Hippocampal formation (tissue), 2 donors: ENCODE measurements around the gene QRSL1.
"Not testable (repeated sequence)": the region's sequence is repeated elsewhere in the genome, so short reads cannot be mapped to it uniquely, and the experiment has no call there.

Experiments
- DNase-seq, 2 donors: peaks; one replicate each; lab custom pipeline; 2025; lab: John Stamatoyannopoulos, UW

QRSL1 gene

GRCh38 chr6:106629103-106629858 is at the start of gene QRSL1, which contains the start of gene RTN4IP1:
Gene QRSL1 (plus strand): TSS chr6:106629578. CDS start chr6:106629682, 104 bp downstream.
Gene RTN4IP1 (minus strand): TSS chr6:106629498. CDS start chr6:106629021, 477 bp downstream.
- DNase-seq, result peak; percentile 87 to 92

- no peak for DNase-seq
These were observed 47.9 kb upstream of the QRSL1 start for GRCh38 chr6:106581468-106581867.

DNA sequence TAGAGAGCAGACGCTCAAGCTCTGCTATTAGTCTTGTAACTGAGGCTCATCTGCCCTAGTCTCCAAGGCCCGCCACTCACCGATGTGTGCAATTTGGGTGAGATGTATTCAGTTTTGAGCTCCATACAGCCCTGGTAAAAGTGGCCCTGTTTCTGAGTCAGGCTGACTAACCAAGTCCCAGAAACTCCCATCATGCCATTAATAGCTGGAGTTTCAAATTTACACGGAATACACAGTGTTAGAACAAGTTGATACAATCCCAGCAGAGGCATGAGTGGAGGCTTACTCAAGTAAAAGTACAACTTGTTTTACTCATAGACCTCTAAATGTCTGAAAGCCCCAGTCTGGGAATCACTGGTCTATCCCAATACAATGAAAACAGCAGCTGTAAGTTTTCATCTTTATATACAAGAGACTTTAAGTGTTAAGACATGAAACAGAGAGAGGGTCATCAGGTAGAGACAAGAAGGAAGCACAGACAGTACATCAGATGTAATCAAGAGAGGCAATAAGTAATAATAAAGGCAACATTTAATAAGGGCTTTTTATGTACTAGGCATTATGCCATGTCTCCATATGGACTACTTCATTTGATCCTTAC is 42.5 kb upstream of the QRSL1 start:
- no peak for DNase-seq

- not testable (repeated sequence) for DNase-seq
These were observed 40.4 kb upstream of the QRSL1 start for GRCh38 chr6:106588937-106589336.

DNA sequence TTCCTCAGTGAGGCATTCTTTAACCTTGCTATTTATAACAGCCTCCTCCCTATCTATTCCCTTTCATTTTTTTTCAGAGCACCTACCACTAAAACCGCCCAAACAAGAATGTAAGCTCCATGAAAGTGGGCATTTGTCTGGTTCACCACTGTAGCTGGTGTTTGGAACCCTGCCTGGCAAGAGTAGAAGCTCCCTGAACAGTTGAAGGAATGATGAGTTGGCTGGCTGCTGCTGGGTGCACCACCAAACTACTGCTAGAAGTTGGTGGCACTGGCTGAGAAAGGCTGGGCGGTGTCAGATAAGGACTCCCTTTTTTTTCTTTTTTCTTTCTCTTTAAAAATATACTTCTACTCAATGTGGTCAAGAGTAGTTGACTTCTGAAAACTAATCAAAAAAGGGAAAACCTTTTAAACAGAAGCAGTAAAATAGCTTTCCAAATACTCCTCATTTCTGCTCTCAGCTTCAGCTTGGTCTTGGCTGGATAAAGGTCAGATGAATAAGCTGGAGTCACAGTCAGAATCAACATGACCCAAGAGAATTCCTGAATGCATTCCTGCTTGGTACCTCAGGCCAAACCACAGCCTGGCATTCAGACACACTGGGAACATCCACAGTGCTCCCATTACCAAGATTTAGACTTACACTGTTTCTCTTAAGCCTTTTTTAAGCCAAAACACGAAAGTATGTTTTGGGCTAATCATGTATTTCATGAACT is 38.1 kb upstream of the QRSL1 start:
- no peak for DNase-seq

GRCh38 chr6:106599440-106599839 is 29.9 kb upstream of the QRSL1 start:
- DNase-seq, result no peak

DNA sequence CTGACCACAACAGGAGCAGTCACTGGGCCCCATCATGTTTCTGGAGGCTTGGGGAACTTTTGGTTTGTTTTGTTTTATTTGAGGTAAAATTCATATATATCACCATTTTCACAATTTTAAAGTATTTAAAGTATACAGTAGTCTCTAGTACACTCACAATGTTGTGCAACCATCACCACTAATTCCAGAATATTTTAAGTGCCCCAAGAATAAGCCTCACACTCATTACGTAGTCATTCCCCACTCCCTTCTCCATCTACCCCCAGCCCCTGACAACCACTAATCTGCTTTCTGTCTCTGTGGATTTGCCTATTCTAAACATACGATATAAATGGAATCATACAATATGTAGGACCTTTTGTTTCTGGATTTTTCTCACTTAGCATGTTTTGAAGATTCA is 29.0 kb upstream of the QRSL1 start:
- DNase-seq, result no peak

DNA sequence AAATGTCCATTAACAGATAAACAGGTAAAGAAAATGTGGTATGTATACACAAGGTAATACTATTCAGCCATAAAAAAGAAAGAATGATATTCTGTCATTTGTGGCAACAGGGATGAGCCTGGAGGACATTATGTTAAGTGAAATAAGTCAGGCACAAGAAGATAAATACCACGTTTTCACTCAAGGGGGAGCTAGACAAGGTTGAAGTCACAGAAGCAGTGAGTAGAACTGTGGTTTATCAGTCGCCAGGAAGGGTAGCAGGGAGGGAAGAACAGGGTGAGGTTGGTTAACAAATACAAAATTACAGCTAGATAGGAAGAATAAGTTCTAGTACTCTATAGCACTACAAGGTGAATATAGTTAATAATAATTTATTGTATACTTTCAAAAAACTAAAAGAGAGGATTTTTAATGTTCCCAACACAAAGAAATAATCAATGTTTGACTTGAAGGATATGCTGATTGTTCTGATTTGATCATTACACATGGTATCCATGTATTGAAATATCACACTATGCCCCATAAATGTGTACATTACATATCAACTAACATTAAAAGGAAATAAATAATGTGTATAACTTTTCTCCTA is 21.2 kb upstream of the QRSL1 start:
- no peak for DNase-seq

DNA sequence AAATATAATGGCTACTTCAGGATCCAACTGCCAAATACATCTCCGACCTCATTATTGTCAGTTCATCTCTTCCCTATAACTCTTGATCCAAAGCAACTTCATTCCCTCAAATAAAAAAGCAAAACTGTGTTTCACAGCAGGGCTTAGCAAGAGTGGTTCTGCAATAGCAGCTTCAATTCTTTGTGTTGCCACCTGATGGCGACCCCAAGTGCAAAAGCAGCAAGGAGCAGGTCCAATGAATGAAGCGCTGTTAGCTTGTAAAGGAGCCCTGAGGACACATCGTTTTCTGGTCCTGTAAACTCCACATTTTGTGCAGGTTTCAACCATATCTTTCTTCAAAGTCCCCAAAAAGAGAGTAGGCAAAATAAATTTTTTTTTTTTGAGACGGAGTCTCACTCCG is 19.7 kb upstream of the QRSL1 start:
- DNase-seq, result no peak

DNA sequence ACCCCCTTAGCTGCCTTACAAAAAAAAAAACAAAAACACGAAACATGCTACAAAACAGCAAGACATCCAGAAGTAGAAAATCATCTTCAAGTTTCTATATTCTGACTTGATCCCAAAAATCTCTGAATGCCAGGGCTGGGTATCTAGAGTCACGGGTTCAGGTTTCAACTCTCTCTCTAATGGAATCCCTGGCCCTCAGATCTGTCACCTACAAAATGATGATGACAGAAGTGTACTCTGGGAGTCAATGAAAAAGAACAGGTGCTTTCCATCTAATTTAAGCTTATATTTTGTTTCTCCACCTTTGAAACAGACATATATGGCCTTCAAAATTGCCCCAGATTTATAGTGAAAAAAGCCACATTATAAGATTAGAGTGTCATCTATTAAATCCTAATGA is 18.3 kb upstream of the QRSL1 start:
- no peak for DNase-seq

GRCh38 chr6:106612671-106613416 is 16.5 kb upstream of the QRSL1 start:
- DNase-seq, result no peak

GRCh38 chr6:106613590-106613989 is 15.8 kb upstream of the QRSL1 start:
- DNase-seq, result no peak

- DNase-seq, result no peak
These were observed 15.2 kb upstream of the QRSL1 start for GRCh38 chr6:106614166-106614565.

- no peak for DNase-seq
These were observed 14.7 kb upstream of the QRSL1 start for GRCh38 chr6:106614592-106615257.

- DNase-seq, result no peak
These were observed 12.1 kb upstream of the QRSL1 start for GRCh38 chr6:106617302-106617701.

GRCh38 chr6:106617857-106618256 is 11.5 kb upstream of the QRSL1 start:
- DNase-seq, result no peak

DNA sequence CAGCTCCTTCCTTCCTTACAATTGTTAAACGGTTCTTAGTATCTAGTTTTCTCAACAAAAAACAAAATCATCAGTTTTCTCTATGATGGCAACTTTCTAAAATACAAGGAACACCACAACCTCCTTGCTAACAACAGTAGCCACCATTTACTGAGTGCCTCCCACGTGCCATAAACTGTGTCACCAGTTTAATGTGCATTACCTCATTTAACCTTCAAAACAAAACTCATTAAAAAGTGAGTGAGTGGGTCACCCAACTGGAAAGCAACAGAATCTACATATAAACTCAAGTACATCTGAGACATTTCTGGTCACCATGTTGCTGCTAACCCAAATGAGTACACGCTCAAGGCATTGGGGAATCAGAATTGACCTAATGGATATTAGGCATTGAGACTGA is 11.1 kb upstream of the QRSL1 start:
- no peak for DNase-seq

DNA sequence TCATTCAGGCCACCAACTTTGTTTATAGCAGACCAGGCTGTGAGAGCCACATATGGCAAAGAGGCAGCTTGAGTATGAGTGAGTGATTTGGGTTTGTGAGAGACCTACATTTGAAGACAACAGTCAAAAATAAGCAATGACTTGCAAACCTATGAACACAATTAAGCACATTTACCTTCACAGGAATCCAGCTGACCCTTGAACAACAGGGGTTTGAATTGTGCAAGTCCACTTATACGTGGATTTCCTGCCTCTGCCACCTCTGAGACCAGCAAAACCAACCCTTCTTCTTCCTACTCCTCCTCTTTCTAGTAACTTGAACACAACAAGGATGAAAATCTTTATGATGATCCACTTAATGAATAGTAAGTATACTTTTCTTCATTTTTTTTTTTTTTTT is 10.2 kb upstream of the QRSL1 start:
- no peak for DNase-seq

- DNase-seq, result no peak
These were observed 8.3 kb upstream of the QRSL1 start for GRCh38 chr6:106620931-106621672.

- DNase-seq, result no peak
These were observed 7.0 kb upstream of the QRSL1 start for GRCh38 chr6:106622412-106622811.

DNA sequence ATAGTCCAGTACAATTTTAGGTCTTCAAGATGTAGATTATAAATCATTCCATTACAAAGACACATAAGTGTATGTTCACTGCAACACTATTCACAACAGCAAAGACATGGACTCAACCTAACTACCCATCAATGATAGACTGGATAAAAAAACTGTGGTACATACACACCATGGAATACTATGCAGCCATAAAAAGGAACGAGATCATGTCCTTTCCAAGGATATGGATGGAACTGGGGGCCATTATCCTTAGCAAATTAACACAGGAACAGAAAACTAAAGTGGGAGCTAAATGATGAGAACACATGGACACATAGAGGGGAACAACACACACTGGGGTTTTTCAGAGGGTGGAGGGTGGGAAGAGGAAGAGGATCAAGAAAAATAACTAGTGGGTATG is 6.3 kb upstream of the QRSL1 start:
- DNase-seq, result no peak
